KMS-11 (cell line): ENCODE measurements around the gene NRP1.

ENCODE experiments used
- H2AFZ ChIP-seq: fragments of 200-600 bp; sonication (generic); 2 replicates; pipeline ENCODE4 v1.6.1; 2016; ENCODE audit warnings: antibody characterized with exemption, mixed run types, low read depth
- H3K27ac ChIP-seq: fragments of 200-600 bp; sonication (generic); 2 replicates; pipeline ENCODE4 v1.6.1; 2016; ENCODE audit warnings: mild to moderate bottlenecking, mixed run types
- H3K27me3 ChIP-seq: fragments of 200-600 bp; sonication (generic); 2 replicates; pipeline ENCODE4 v1.6.1; 2017; ENCODE audit warnings: mild to moderate bottlenecking, low read depth, mixed run types, moderate library complexity; ENCODE audit not compliant: insufficient read depth
- H3K36me3 ChIP-seq: fragments of 200-600 bp; sonication (generic); 2 replicates; pipeline ENCODE4 v1.6.1; 2017; ENCODE audit warnings: mild to moderate bottlenecking, mixed run types; ENCODE audit not compliant: insufficient read depth
- H3K4me1 ChIP-seq: fragments of 200-600 bp; sonication (generic); 2 replicates; pipeline ENCODE4 v1.6.1; 2016; ENCODE audit warnings: mild to moderate bottlenecking, low read depth, mixed run types; ENCODE audit not compliant: poor library complexity, severe bottlenecking
- H3K4me2 ChIP-seq: fragments of 200-600 bp; sonication (generic); 2 replicates; pipeline ENCODE4 v1.7.0; 2016; ENCODE audit warnings: mild to moderate bottlenecking, mixed run types
- H3K4me3 ChIP-seq: fragments of 200-600 bp; sonication (generic); IDR thresholded peaks from 2 replicates; pipeline ENCODE4 v1.6.1; 2017; ENCODE audit warnings: low read depth, low read length, mixed read lengths; ENCODE audit not compliant: insufficient read depth
- H3K79me2 ChIP-seq: fragments of 200-600 bp; sonication (generic); 2 replicates; pipeline ENCODE4 v1.6.1; 2016; ENCODE audit warnings: low read depth, mixed run types; ENCODE audit not compliant: insufficient read depth
- H3K9ac ChIP-seq: fragments of 200-600 bp; sonication (generic); 2 replicates; pipeline ENCODE4 v1.6.1; 2016; ENCODE audit warnings: mild to moderate bottlenecking, mixed run types
- H4K20me1 ChIP-seq: fragments of 200-600 bp; sonication (generic); 2 replicates; pipeline ENCODE4 v1.6.1; 2016; ENCODE audit warnings: mild to moderate bottlenecking, mixed run types; ENCODE audit not compliant: insufficient read depth
- TF ChIP-seq, protein P1 (sequence below): fragments of 200-600 bp; sonication (generic); conservative IDR thresholded peaks from 2 replicates; pipeline ENCODE4 v1.6.1; 2017; ENCODE audit warnings: low read depth, mild to moderate bottlenecking, antibody characterized with exemption, low read length, moderate library complexity, mixed read lengths

Gene NRP1

DNA sequence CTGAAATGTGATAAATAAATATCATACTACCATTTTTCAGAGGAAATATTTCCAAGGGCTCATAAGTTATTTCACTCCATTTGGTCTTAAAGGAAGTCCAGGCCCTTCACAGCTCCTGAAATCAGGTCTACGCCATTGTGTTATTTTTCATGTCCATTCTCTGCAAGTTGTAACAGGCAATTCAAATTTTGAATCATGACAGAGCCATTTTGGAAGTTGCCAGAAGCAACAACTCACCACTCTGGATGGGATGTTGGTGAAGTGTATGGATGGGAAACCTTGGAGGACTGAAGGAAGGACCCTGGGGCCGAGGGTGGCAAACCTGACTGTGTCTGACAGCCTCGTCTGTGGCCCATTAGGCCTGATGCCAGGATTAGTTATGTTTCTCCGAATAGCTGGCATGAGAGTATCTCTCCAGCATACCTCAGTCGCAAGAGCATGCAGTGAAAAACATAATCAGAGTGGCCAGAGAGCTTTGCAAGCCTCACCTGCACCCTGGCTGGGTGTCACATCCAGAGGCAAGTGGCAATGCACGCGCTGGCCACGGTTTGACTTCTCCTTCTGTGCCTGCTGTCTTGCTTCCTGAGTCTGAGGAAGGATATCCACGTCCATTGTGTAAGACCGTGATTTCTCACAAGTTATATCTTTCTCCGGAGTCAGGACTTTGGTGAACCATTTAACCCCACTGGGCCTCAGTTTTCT, 87.1 kb downstream of the NRP1 start:
- Histone ChIP-seq H3K4me1 (peaks cover 29% of the 10 kb centered on the region), H3K4me2 (no peak overlapping the region), H3K79me2 (no peaks in the 10 kb centered on the region), H3K27ac (no peak overlapping the region), H3K4me3 (no peak overlapping the region), H3K9ac (no peak overlapping the region), H4K20me1 (0 out of 2 replicates have a peak, but pooled peaks cover 3% of the 10 kb centered on the region), H3K27me3 (no peaks in the 10 kb centered on the region), H3K36me3 (no peaks in the 10 kb centered on the region), H2AFZ (no peak overlapping the region)
- TF ChIP-seq, protein P1, sequence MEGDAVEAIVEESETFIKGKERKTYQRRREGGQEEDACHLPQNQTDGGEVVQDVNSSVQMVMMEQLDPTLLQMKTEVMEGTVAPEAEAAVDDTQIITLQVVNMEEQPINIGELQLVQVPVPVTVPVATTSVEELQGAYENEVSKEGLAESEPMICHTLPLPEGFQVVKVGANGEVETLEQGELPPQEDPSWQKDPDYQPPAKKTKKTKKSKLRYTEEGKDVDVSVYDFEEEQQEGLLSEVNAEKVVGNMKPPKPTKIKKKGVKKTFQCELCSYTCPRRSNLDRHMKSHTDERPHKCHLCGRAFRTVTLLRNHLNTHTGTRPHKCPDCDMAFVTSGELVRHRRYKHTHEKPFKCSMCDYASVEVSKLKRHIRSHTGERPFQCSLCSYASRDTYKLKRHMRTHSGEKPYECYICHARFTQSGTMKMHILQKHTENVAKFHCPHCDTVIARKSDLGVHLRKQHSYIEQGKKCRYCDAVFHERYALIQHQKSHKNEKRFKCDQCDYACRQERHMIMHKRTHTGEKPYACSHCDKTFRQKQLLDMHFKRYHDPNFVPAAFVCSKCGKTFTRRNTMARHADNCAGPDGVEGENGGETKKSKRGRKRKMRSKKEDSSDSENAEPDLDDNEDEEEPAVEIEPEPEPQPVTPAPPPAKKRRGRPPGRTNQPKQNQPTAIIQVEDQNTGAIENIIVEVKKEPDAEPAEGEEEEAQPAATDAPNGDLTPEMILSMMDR: no peak

DNA sequence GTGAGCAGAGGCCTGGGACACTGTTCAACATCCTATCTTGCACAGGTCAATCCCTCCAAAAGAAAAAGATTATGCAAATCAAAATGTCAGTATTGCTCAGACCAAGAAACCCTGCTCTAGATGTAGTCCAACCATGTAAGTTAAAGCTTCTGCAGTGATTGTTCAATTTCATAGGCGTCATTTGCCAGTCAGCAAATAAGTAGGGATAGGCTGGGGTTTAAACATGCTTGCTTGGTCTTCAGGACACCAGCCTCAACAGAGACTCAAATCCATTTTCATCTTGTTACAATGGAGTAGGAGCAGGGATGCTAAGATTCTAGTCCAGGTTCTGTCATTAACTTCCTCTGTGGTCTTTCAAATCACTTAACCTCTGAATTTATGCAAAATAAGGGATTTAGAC, 89.1 kb downstream of the NRP1 start:
- Histone ChIP-seq H2AFZ (no peak overlapping the region), H3K36me3 (no peaks in the 10 kb centered on the region), H3K4me3 (no peak overlapping the region), H3K9ac (no peak overlapping the region), H3K27ac (no peak overlapping the region), H3K4me1 (peaks cover 29% of the 10 kb centered on the region), H3K27me3 (no peaks in the 10 kb centered on the region), H3K4me2 (no peak overlapping the region), H4K20me1 (0 out of 2 replicates have a peak, but pooled peaks cover 3% of the 10 kb centered on the region), H3K79me2 (no peaks in the 10 kb centered on the region)
- TF ChIP-seq, protein P1: no peak

DNA sequence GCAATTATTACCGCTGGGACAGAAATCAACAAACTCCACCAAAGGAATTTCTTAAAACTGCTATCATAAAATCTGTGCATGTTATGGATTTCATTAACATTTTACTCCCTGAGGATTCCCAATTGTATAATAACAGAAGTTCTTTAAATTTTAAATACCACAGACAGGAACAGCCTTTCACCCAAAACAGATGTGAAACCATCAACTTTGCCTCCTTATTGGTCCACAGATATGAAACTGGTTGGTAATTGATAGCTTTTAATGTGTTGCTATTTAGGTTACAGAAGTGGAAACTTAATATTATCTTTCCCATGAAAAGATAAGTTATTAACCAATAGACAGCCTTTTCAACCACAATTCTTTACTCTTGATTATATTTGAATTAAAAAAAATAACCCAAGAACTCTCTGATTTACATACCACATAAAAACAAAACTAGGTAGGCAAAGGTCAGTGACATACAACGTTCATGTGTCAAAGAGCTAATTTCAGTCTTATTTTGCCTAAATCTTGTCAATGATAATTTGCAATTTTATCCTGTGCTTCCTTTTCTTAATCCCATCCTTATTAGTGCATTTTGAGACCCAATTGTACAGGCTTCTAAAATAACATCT, 90.0 kb downstream of the NRP1 start:
- Histone ChIP-seq H3K27ac (no peak overlapping the region), H3K79me2 (no peaks in the 10 kb centered on the region), H2AFZ (no peak overlapping the region), H3K4me3 (no peak overlapping the region), H3K27me3 (no peaks in the 10 kb centered on the region), H3K4me1 (peaks cover 28% of the 10 kb centered on the region), H4K20me1 (0 out of 2 replicates have a peak, but pooled peaks cover 3% of the 10 kb centered on the region), H3K9ac (no peak overlapping the region), H3K36me3 (no peaks in the 10 kb centered on the region), H3K4me2 (peak overlapping the region; percentile 23)
- TF ChIP-seq, protein P1: no peak

DNA sequence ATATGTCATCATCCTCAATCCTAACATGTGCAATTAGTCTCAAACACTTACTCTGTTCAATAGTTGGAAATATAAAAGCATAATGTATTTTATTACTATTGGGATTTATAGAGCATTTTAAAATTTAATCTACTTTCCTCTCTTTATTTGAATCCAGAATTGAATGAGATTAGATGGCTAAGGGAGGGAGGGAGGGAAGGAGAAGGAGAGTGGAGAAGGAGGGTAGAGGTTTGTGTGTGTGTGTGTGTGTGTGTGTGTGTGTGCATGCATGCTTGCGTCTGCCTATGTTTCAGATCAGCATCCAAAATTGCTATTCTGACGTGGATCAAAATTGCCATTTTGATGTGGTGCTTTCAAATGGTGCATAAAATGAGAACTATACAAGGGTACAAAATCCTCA, 90.8 kb downstream of the NRP1 start:
- Histone ChIP-seq H3K4me3 (no peak overlapping the region), H3K4me1 (peaks cover 21% of the 10 kb centered on the region), H3K9ac (no peak overlapping the region), H3K79me2 (no peaks in the 10 kb centered on the region), H2AFZ (no peak overlapping the region), H3K27ac (no peak overlapping the region), H3K36me3 (no peaks in the 10 kb centered on the region), H3K27me3 (no peaks in the 10 kb centered on the region), H4K20me1 (0 out of 2 replicates have a peak, but pooled peaks cover 3% of the 10 kb centered on the region), H3K4me2 (no peak overlapping the region)
- TF ChIP-seq, protein P1: no peak
